Measurements from ENCODE around the gene CRACDL. TPM values are rescaled to one million over a fixed set of nuclear protein-coding genes. Genes with fewer than 3 reads are reported as not detected.
"Not testable (repeated sequence)": the region's sequence is repeated elsewhere in the genome, so short reads cannot be mapped to it uniquely, and the experiment has no call there.

CRACDL gene
- total RNA-seq, 2 experiments from 2014 or later = 0.59 TPM; not detected in 1

GRCh38 chr2:98893911-98894321 is 42.1 kb downstream of the CRACDL start:
- Mint-ChIP-seq H3K9me3 (ENCODE audit: low read depth) (no peaks in the 10 kb centered on the region), H3K4me1 (no peaks in the 10 kb centered on the region)
- DNase-seq = no peak

GRCh38 chr2:98892871-98893270 is 43.2 kb downstream of the CRACDL start:
- Mint-ChIP-seq H3K27ac (no peak overlapping the region), H3K4me1 (no peaks in the 10 kb centered on the region), H3K27me3 (no peaks in the 10 kb centered on the region), H3K36me3 (ENCODE audit: low read depth) (no peaks in the 10 kb centered on the region), H3K9me3 (ENCODE audit: low read depth) (peaks cover 3% of the 10 kb centered on the region), H3K4me3 (no peak overlapping the region)
- ATAC-seq (no peak), DNase-seq (no peak)
- intact Hi-C loops (cut with DNase I, micrococcal nuclease) = no loop called here
- ChIA-PET POLR2A (no interaction called here), CTCF (no interaction called here)

More at GRCh38 chr2:98893911-98894321, 42.1 kb downstream of the CRACDL start:
- H3K27ac Mint-ChIP-seq = no peak overlapping the region
- H3K36me3 Mint-ChIP-seq (ENCODE audit: low read depth) = no peaks in the 10 kb centered on the region
- no peak overlapping the region for H3K4me3 Mint-ChIP-seq
- H3K27me3 Mint-ChIP-seq = no peaks in the 10 kb centered on the region
- POLR2A ChIA-PET = no interaction called here
- CTCF ChIA-PET = no interaction called here
- no peak for ATAC-seq
- intact Hi-C loops (cut with DNase I, micrococcal nuclease) = no loop called here

GRCh38 chr2:98891591-98891990 is 44.4 kb downstream of the CRACDL start:
- Mint-ChIP-seq H3K4me3 (no peak overlapping the region), H3K36me3 (ENCODE audit: low read depth) (peaks cover 4% of the 10 kb centered on the region), H3K27ac (no peak overlapping the region), H3K4me1 (no peaks in the 10 kb centered on the region), H3K27me3 (peaks cover 4% of the 10 kb centered on the region), H3K9me3 (ENCODE audit: low read depth) (peaks cover 10% of the 10 kb centered on the region)
- CTCF ChIA-PET = interaction anchor here (1.1 kb wide), 1 partner anchor 257 kb away, joined by 3 read pairs; no protein-coding TSS in a partner anchor
- POLR2A ChIA-PET = no interaction called here
- DNase-seq (no peak), ATAC-seq (no peak)
- intact Hi-C loops (cut with DNase I, micrococcal nuclease) = no loop called here

GRCh38 chr2:98886066-98886554 is 49.9 kb downstream of the CRACDL start:
- no peak for DNase-seq
- CTCF ChIA-PET = interaction anchor here (0.6 kb wide), 1 partner anchor 148 kb away, joined by 3 read pairs; no protein-coding TSS in a partner anchor
- Mint-ChIP-seq H3K27me3 (peaks cover 7% of the 10 kb centered on the region), H3K27ac (no peak overlapping the region), H3K9me3 (ENCODE audit: low read depth) (peaks cover 21% of the 10 kb centered on the region), H3K36me3 (ENCODE audit: low read depth) (peaks cover 4% of the 10 kb centered on the region), H3K4me1 (no peaks in the 10 kb centered on the region), H3K4me3 (no peak overlapping the region)
- POLR2A ChIA-PET = no interaction called here
- intact Hi-C loops (cut with DNase I, micrococcal nuclease) = no loop called here
- ATAC-seq = no peak

GRCh38 chr2:98884658-98885057 is 51.4 kb downstream of the CRACDL start:
- intact Hi-C loops (cut with DNase I, micrococcal nuclease) = no loop called here
- DNase-seq (no peak), ATAC-seq (no peak)
- Mint-ChIP-seq H3K4me3 (no peak overlapping the region), H3K9me3 (ENCODE audit: low read depth) (peaks cover 21% of the 10 kb centered on the region), H3K36me3 (ENCODE audit: low read depth) (peaks cover 4% of the 10 kb centered on the region), H3K27me3 (peaks cover 7% of the 10 kb centered on the region), H3K27ac (no peak overlapping the region), H3K4me1 (no peaks in the 10 kb centered on the region)
- POLR2A ChIA-PET = no interaction called here
- CTCF ChIA-PET = no interaction called here

GRCh38 chr2:98883780-98884211 is 52.2 kb downstream of the CRACDL start:
- DNase-seq (no peak), ATAC-seq (no peak)
- CTCF ChIA-PET = no interaction called here
- POLR2A ChIA-PET = no interaction called here
- Mint-ChIP-seq H3K9me3 (ENCODE audit: low read depth) (peaks cover 21% of the 10 kb centered on the region), H3K4me3 (no peak overlapping the region), H3K4me1 (no peaks in the 10 kb centered on the region), H3K36me3 (ENCODE audit: low read depth) (peaks cover 4% of the 10 kb centered on the region), H3K27me3 (peaks cover 7% of the 10 kb centered on the region), H3K27ac (no peak overlapping the region)
- intact Hi-C loops (cut with DNase I, micrococcal nuclease) = no loop called here

- no peak for ATAC-seq
- H3K27me3 Mint-ChIP-seq = peaks cover 7% of the 10 kb centered on the region
- no peak overlapping the region for H3K27ac Mint-ChIP-seq
- peaks cover 4% of the 10 kb centered on the region for H3K36me3 Mint-ChIP-seq (ENCODE audit: low read depth)
- DNase-seq = no peak
- no peak overlapping the region for H3K4me3 Mint-ChIP-seq
- intact Hi-C loops (cut with DNase I, micrococcal nuclease) = no loop called here
- ChIA-PET POLR2A (no interaction called here), CTCF (no interaction called here)
- peaks cover 18% of the 10 kb centered on the region for H3K9me3 Mint-ChIP-seq (ENCODE audit: low read depth)
- no peaks in the 10 kb centered on the region for H3K4me1 Mint-ChIP-seq
These were observed 52.9 kb downstream of the CRACDL start for GRCh38 chr2:98882971-98883779.

- Mint-ChIP-seq H3K27me3 (peaks cover 5% of the 10 kb centered on the region), H3K27ac (no peak overlapping the region), H3K36me3 (ENCODE audit: low read depth) (peaks cover 2% of the 10 kb centered on the region), H3K4me3 (no peak overlapping the region), H3K9me3 (ENCODE audit: low read depth) (peaks cover 13% of the 10 kb centered on the region), H3K4me1 (no peaks in the 10 kb centered on the region)
- DNase-seq = no peak
- ChIA-PET POLR2A (no interaction called here), CTCF (no interaction called here)
- no peak for ATAC-seq
- intact Hi-C loops (cut with DNase I, micrococcal nuclease) = no loop called here
These were observed 53.7 kb downstream of the CRACDL start for GRCh38 chr2:98882368-98882767.

- intact Hi-C loops (cut with DNase I, micrococcal nuclease) = no loop called here
- DNase-seq (no peak), ATAC-seq (no peak)
- Mint-ChIP-seq H3K27me3 (no peaks in the 10 kb centered on the region), H3K4me1 (no peaks in the 10 kb centered on the region), H3K4me3 (no peak overlapping the region), H3K36me3 (ENCODE audit: low read depth) (no peaks in the 10 kb centered on the region), H3K27ac (no peak overlapping the region), H3K9me3 (ENCODE audit: low read depth) (peaks cover 7% of the 10 kb centered on the region)
- ChIA-PET CTCF (no interaction called here), POLR2A (no interaction called here)
These were observed 54.8 kb downstream of the CRACDL start for GRCh38 chr2:98881153-98881650.

GRCh38 chr2:98880266-98881152 is 55.5 kb downstream of the CRACDL start:
- DNase-seq (no peak), ATAC-seq (no peak)
- Mint-ChIP-seq H3K27me3 (no peaks in the 10 kb centered on the region), H3K27ac (no peak overlapping the region), H3K9me3 (ENCODE audit: low read depth) (no peaks in the 10 kb centered on the region), H3K4me3 (no peak overlapping the region), H3K4me1 (no peaks in the 10 kb centered on the region), H3K36me3 (ENCODE audit: low read depth) (no peaks in the 10 kb centered on the region)
- intact Hi-C loops (cut with DNase I, micrococcal nuclease) = no loop called here
- ChIA-PET POLR2A (no interaction called here), CTCF (interaction anchor here (0.8 kb wide), 1 partner anchor 1547 kb away, joined by 3 read pairs; no protein-coding TSS in a partner anchor)

- ATAC-seq = peak; percentile 60
- H3K27me3 Mint-ChIP-seq; CTCF ChIA-PET; H3K4me3 Mint-ChIP-seq; H3K4me1 Mint-ChIP-seq; H3K27ac Mint-ChIP-seq; intact Hi-C loops (cut with DNase I, micrococcal nuclease); POLR2A ChIA-PET; H3K9me3 Mint-ChIP-seq (ENCODE audit: low read depth); H3K36me3 Mint-ChIP-seq (ENCODE audit: low read depth); DNase-seq: not testable (repeated sequence)
These were observed 58.4 kb downstream of the CRACDL start for GRCh38 chr2:98877658-98878057.

Measured in activated CD4-positive, alpha-beta T cell treated with anti-CD3 and anti-CD28 coated beads for 36 hours (primary cell).